Measurements from ENCODE around the gene A3GALT2.

DNA sequence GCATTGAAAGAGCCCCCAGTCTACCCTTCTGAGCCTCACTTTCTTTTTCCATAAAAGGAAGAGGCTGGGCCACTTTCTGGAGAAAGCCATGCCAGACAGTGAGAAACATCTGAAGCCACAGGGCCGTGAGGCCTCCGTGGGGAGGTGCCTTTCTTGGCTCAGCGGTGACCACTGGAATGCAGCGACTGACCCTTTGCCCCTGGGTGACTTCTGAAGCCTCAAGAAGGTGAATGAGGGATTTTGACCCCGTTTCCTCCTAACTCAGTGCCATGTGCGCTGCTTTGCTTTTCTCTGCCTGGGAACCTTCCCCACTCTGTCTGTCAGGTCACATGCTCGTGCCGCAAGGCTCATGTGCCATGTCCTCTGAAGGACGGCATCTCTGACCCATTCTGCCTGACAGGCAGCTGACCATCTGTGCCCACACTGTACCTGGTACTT lies 44.7 kb upstream of the A3GALT2 start:
- TF ChIP-seq, protein P1, sequence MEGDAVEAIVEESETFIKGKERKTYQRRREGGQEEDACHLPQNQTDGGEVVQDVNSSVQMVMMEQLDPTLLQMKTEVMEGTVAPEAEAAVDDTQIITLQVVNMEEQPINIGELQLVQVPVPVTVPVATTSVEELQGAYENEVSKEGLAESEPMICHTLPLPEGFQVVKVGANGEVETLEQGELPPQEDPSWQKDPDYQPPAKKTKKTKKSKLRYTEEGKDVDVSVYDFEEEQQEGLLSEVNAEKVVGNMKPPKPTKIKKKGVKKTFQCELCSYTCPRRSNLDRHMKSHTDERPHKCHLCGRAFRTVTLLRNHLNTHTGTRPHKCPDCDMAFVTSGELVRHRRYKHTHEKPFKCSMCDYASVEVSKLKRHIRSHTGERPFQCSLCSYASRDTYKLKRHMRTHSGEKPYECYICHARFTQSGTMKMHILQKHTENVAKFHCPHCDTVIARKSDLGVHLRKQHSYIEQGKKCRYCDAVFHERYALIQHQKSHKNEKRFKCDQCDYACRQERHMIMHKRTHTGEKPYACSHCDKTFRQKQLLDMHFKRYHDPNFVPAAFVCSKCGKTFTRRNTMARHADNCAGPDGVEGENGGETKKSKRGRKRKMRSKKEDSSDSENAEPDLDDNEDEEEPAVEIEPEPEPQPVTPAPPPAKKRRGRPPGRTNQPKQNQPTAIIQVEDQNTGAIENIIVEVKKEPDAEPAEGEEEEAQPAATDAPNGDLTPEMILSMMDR (IDR thresholded peaks at IDR 0.05): no peak
- TF ChIP-seq POLR2A (IDR thresholded peaks at IDR 0.05): no peak

All from uterus (tissue), 2 donors.